RWPE2 (cell line): ENCODE results near the gene JAG2.
A peak's percentile ranks its signal among the peaks of the same experiment; 100 is the strongest.

Experiments
- ATAC-seq: fragments of 200-7000 bp; cut with Tn5 transposase; 3 replicates; pipeline ENCODE4 v1.9.1; 2021; ENCODE audit warnings: low read depth
- DNase-seq: peaks from one replicate; pipeline ENCODE4 v3.0.0-alpha.2; 2020; ENCODE audit warnings: low spot score
- H3K27ac ChIP-seq: fragments of 450-650 bp; 2 replicates; pipeline ENCODE4 v1.5.1; 2017; ENCODE audit warnings: mild to moderate bottlenecking; ENCODE audit not compliant: poor library complexity, severe bottlenecking
- H3K27me3 ChIP-seq: fragments of 250-450 bp; sonication (Bioruptor Pico); 2 replicates; pipeline ENCODE4 v1.5.1; 2021; ENCODE audit warnings: mild to moderate bottlenecking, moderate library complexity; ENCODE audit not compliant: insufficient read depth, poor library complexity, severe bottlenecking
- H3K36me3 ChIP-seq: fragments of 250-450 bp; sonication (Bioruptor Pico); 2 replicates; pipeline ENCODE4 v1.5.1; 2020; ENCODE audit warnings: low read depth, mild to moderate bottlenecking, moderate library complexity
- H3K4me1 ChIP-seq: fragments of 250-450 bp; sonication (Bioruptor Pico); 2 replicates; pipeline ENCODE4 v1.5.1; 2021; ENCODE audit warnings: mild to moderate bottlenecking, moderate library complexity; ENCODE audit not compliant: insufficient read depth, poor library complexity, severe bottlenecking
- H3K4me3 ChIP-seq: fragments of 250-450 bp; sonication (Bioruptor Pico); 2 replicates; pipeline ENCODE4 v1.5.1; 2021; ENCODE audit warnings: mild to moderate bottlenecking, moderate library complexity; ENCODE audit not compliant: severe bottlenecking
- H3K9me3 ChIP-seq: fragments of 250-450 bp; sonication (Bioruptor Pico); 2 replicates; pipeline ENCODE4 v1.5.1; 2021; ENCODE audit warnings: mild to moderate bottlenecking, moderate library complexity; ENCODE audit not compliant: severe bottlenecking
- CTCF ChIP-seq: fragments of 450-650 bp; IDR thresholded peaks from one replicate; pipeline ENCODE4 v1.5.1; 2017; ENCODE audit warnings: mild to moderate bottlenecking, moderate library complexity; ENCODE audit not compliant: poor library complexity, severe bottlenecking

The JAG2 gene

GRCh38 chr14:105145381-105146180 lies 23.0 kb downstream of the JAG2 start:
- no peaks in the 10 kb centered on the region for H3K4me1 ChIP-seq

GRCh38 chr14:105144666-105145380 lies 23.8 kb downstream of the JAG2 start:
- TF ChIP-seq CTCF: no peak
- Histone ChIP-seq H3K27ac (no peak overlapping the region), H3K4me3 (no peak overlapping the region), H3K36me3 (peaks cover 40% of the 10 kb centered on the region), H3K27me3 (no peaks in the 10 kb centered on the region), H3K4me1 (no peaks in the 10 kb centered on the region), H3K9me3 (peaks cover 3% of the 10 kb centered on the region)
- DNase-seq: peak; percentile 77
- peak; percentile 11; the same call in 1 of the 3 replicates for ATAC-seq

More at GRCh38 chr14:105145381-105146180, 23.0 kb downstream of the JAG2 start:
- DNase-seq: peak; percentile 74
- no peak for ATAC-seq
- Histone ChIP-seq H3K27me3 (no peaks in the 10 kb centered on the region), H3K9me3 (no peaks in the 10 kb centered on the region), H3K4me3 (no peak overlapping the region), H3K27ac (no peak overlapping the region), H3K36me3 (peaks cover 38% of the 10 kb centered on the region)
- no peak for TF ChIP-seq CTCF

- no peak overlapping the region for H3K4me3 ChIP-seq
These were observed 24.4 kb downstream of the JAG2 start for GRCh38 chr14:105144026-105144665.

GRCh38 chr14:105143451-105144025 lies 25.0 kb downstream of the JAG2 start:
- peaks cover 4% of the 10 kb centered on the region for H3K9me3 ChIP-seq
- H3K4me1 ChIP-seq: no peaks in the 10 kb centered on the region
- no peaks in the 10 kb centered on the region for H3K27me3 ChIP-seq
- ATAC-seq (no peak), DNase-seq (peak; percentile 68)
- peaks cover 40% of the 10 kb centered on the region for H3K36me3 ChIP-seq
- no peak overlapping the region for H3K4me3 ChIP-seq
- TF ChIP-seq CTCF: no peak
- H3K27ac ChIP-seq: no peak overlapping the region

More at GRCh38 chr14:105144026-105144665, 24.4 kb downstream of the JAG2 start:
- H3K9me3 ChIP-seq: peaks cover 4% of the 10 kb centered on the region
- no peaks in the 10 kb centered on the region for H3K27me3 ChIP-seq
- no peaks in the 10 kb centered on the region for H3K4me1 ChIP-seq
- peak; percentile 72 for DNase-seq
- no peak for ATAC-seq
- no peak for TF ChIP-seq CTCF
- H3K36me3 ChIP-seq: peaks cover 40% of the 10 kb centered on the region
- no peak overlapping the region for H3K27ac ChIP-seq
